Keratinocyte (primary cell): ENCODE measurements around the gene DLG2.

ENCODE experiments used
- CTCF ChIP-seq, 3 experiments: IDR thresholded peaks in 1 of 3; conservative IDR thresholded peaks in 1 of 3; optimal IDR thresholded peaks in 1 of 3; 2 replicates in 2 of 3; 3 replicates in 1 of 3; pipeline versions ENCODE3 to v1.5.1; 2011; ENCODE audit warnings: low read length in 3 of 3, mild to moderate bottlenecking in 3 of 3, moderate library complexity in 2 of 3, control low read depth in 1 of 3, inconsistent platforms in 1 of 3; ENCODE audit not compliant: insufficient read depth in 2 of 3; ENCODE audit errors: extremely low read depth in 1 of 3
- EZH2 ChIP-seq: IDR thresholded peaks from one replicate; pipeline ENCODE4 v1.6.1; 2012; ENCODE audit warnings: inconsistent platforms, mild to moderate bottlenecking, low read length, moderate library complexity

GRCh38 chr11:84247129-84247528, 1380.0 kb downstream of the DLG2 start:
- no peak for TF ChIP-seq CTCF (optimal IDR thresholded peaks at IDR 0.05 in 1 of 3, IDR thresholded peaks at IDR 0.05 in 1 of 3, conservative IDR thresholded peaks at IDR 0.05 in 1 of 3; ENCODE audit: extremely low read depth in 1 of 3, insufficient read depth in 2 of 3, low read length in 3 of 3)
- TF ChIP-seq EZH2: no peak
